Middle frontal gyrus (tissue), 1 donor: ENCODE data around the gene ALLC.
"Not testable (repeated sequence)": the region's sequence is repeated elsewhere in the genome, so short reads cannot be mapped to it uniquely, and the experiment has no call there.

Experiments used
- DNase-seq: peaks from one replicate; pipeline ENCODE4 v3.0.0-alpha.2; 2015; ENCODE audit warnings: low spot score; ENCODE audit errors: extremely low spot score

ALLC gene

DNA sequence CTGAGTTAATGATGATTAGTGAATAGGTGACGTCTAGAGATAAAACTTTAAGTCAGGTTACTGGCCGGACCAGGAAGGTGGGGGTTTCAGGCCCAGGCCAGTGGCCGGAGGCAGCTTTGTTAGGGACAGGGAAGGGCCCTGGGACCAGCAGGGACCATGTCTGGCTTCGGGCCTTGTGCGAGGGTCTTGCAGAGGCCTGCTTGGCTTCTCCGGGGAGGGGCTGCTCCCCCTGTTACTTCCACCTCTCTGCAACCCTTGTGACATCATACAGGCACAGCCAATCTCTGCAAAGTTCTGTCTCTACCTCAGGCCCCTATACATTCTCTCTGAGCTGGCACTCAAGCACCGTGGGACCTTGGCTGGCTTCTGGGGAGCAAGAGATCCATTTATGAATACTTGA lies at the start of gene ALLC:
Gene ALLC, plus strand, starts transcription at position 320 of the 400 bp plus-strand sequence. CDS start 12,958 bp downstream, outside the sequence.
- no peak for DNase-seq

GRCh38 chr2:3608373-3609278 lies 49.4 kb upstream of the ALLC start:
- no peak for DNase-seq

GRCh38 chr2:3609279-3609673 lies 48.7 kb upstream of the ALLC start:
- not testable (repeated sequence) for DNase-seq

DNA sequence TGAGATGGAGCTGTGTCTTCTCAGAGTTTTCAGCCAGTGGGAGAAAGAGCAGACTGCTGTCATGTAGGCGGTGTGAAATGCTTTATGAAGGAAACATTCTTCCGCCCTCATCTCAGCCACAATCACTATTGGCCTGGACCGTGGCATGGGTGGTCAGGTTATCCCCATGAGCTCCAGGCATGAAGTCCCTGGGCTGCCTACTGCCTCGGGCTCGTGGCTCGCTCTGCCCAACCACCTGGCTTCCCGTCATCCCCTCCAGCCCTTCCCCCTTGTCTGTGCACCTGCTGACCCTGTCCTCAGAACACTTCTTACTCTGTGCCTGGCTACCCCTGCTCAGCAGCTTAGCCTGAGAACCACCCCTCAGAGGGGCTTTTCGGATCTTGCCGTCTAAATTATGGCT lies 47.6 kb upstream of the ALLC start:
- no peak for DNase-seq

GRCh38 chr2:3610881-3611505 lies 47.0 kb upstream of the ALLC start:
- no peak for DNase-seq

DNA sequence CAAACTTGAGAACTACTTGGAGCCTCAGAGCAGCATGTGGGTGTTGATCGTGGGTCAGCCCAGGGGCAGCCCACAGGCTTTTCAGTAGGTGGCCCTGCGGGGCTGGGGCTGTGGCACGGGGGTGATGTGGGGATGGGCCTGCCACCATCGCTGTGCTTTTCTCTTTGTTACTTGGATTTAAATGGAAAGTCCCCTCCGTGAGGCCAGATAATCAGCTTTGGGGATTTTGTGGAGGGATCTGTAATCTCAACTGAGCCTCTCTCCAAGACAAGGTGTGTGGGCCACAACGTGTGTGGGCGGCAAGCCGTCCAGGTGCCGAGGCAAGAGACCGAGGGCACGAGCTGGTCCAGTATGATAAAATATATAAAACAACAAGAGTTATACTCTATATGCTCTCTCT lies 46.4 kb upstream of the ALLC start:
- DNase-seq = no peak

- no peak for DNase-seq
These were observed 45.1 kb upstream of the ALLC start for GRCh38 chr2:3612639-3613523.

- DNase-seq = no peak
These were observed 44.5 kb upstream of the ALLC start for GRCh38 chr2:3613524-3613905.

GRCh38 chr2:3614743-3615142 lies 43.3 kb upstream of the ALLC start:
- DNase-seq = not testable (repeated sequence)

- DNase-seq = not testable (repeated sequence)
These were observed 42.3 kb upstream of the ALLC start for GRCh38 chr2:3615541-3616200.

- DNase-seq = not testable (repeated sequence)
These were observed 41.4 kb upstream of the ALLC start for GRCh38 chr2:3616435-3617197.

GRCh38 chr2:3617198-3617890 lies 40.7 kb upstream of the ALLC start:
- DNase-seq = no peak

- DNase-seq = no peak
These were observed 39.6 kb upstream of the ALLC start for GRCh38 chr2:3618367-3618766.

DNA sequence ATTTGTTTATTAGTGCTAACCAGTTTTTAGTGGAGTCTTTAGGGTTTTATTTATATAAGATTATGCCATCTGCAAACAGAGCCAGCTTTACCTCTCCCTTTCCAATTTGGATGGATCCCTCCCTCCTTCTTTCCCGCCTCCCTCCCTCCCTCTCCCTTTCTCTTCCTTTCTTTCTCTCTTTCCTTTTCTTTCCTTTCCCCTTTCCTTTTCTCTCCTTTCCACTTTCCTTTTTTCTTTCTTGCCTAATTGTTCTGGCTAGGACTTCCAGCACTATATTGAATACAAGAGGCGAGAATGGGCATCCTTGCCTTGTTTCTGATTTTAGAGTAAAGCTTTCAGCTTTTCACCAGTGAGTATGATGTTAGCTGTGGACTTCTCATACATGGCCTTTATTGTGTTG lies 39.0 kb upstream of the ALLC start:
- no peak for DNase-seq

DNA sequence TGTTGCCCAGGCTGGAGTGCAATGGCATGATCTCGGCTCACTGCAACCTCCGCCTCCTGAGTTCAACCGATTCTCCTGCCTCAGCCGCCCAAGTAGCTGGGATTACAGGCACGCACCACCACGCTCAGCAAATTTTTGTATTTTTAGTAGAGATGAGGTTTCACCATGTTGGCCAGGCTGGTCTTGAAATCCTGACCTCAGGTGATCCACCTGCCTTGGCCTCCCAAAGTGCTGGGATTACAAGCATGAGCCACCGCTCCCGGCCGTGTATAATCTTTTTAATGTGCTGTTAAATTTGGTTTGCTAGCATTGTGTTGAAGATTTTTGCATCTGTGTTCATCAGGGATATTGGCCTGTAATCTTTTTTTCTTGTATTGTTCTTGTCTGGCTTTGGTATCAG lies 38.3 kb upstream of the ALLC start:
- DNase-seq = not testable (repeated sequence)

DNA sequence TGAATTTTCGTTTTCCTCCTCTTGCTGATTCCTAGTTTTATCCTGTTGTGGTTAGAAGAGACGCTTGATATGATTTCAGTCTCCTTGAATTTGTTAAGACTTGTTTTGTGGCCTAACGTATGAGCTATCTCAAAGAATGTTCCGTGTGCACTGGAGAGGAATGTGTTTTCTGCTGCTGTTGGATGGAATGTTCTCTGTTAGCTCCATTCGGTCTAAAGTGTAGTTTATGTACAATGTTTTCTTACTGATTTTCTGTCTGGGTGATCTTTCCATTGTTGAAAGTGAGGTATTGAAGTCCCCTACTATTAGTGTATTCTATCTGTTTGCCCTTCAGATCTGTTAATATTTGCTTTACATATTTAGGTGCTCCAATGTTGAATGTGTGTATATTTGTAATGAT lies 37.2 kb upstream of the ALLC start:
- no peak for DNase-seq

GRCh38 chr2:3622967-3623366 lies 35.0 kb upstream of the ALLC start:
- no peak for DNase-seq

DNA sequence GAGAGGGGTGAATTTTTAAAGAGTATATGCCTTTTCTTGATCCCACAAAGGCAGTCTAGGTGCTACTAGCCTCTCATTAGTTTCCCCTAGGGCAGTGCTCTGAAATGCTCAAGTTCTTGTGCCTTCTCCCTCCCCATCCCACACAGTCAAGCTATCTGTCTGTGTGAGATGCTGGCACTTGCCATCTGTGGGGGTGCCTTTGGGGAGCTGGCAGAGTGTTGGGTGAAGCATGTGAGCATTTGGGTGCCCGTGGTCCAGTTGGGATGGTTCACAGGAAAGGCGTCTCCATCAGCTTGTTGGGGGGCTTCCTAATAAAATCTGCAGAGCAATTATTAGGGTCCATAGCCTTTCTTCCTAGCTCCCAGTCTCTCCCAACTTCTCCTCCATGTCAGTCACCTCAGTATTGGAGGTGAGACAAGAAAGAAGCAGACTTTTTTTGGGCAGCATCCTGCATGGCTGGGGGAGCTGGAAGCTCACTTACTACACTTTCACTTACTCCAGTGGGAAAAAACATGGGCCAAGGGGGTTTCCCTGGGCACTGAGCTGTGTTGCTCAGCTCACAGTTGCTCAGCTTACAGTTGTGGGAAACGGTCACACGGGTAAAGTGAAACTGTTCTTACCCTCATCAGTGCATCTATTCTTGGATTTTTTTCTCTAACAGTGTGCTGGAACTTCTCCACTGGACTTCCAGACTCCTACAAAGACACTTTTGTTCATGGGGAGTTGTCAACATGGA lies 33.8 kb upstream of the ALLC start:
- no peak for DNase-seq

GRCh38 chr2:3625186-3625585 lies 32.8 kb upstream of the ALLC start:
- no peak for DNase-seq
